Cerebellar nuclear complex (tissue), 1 donor: ENCODE results near the gene SLC22A23.

Source experiments
- DNase-seq, 2 experiments: peaks; one replicate each; lab custom pipeline; 2025; lab: John Stamatoyannopoulos, UW

The SLC22A23 gene

DNA sequence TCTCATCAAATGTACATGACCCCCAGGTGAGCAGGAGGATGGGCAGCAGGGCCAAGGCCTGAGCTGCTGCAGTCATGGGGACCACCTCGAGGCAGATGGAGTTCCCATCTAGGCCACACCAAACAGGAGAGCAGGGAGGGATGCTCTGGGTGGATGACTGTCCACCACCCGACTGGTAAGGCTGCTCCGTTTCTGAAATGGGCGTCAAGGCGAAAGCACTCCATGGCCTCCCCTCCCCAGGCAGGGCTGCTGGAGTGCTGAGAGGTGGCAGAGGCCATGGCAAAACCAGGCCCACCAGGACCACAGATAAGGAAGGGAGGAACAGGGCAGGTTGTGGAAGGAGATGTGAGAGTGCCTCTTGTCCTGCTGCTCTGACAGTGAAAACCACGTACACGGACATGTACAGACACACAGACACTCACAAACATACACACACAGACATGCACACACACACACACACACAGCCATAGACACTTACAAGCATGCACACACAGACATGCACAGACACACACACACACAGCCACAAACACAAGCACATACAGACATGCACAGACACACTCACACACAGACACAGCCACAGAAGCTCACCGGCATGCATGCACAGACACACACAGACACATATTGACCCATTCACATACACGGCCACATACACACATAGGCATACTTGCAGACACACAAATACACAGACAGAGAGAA lies 104.9 kb downstream of the SLC22A23 start:
- DNase-seq: no peak

DNA sequence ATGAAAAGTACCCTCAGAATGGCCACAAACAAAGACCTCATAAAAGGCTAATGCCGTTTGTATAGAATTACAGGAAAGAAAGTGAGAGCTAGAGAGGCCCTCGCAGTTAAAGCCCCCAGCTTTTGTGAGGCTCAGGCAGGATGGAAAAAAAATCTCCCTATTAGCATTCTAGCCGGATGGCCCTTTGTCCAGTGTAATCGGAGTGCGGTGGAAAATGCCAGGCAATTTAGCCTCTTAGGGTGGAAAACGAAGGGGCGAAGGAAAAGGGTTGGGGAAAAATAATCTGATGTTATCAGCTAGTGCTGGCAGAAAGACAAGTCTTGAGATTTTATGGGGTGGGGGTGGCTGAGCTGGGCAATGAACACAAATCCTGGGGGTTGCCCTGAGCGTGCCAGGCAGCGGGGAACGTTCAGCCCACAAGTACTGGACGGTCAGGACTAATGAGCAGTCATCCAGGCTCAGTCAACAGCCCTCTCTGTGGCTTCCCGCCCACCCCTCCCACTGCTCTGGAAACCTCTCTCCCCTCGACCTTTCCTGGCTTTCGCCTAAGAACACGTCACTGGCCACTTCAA lies 105.7 kb downstream of the SLC22A23 start:
- no peak for DNase-seq

GRCh38 chr6:3350252-3350796 lies 106.5 kb downstream of the SLC22A23 start:
- DNase-seq: no peak

GRCh38 chr6:3349388-3350251 lies 107.2 kb downstream of the SLC22A23 start:
- no peak for DNase-seq

DNA sequence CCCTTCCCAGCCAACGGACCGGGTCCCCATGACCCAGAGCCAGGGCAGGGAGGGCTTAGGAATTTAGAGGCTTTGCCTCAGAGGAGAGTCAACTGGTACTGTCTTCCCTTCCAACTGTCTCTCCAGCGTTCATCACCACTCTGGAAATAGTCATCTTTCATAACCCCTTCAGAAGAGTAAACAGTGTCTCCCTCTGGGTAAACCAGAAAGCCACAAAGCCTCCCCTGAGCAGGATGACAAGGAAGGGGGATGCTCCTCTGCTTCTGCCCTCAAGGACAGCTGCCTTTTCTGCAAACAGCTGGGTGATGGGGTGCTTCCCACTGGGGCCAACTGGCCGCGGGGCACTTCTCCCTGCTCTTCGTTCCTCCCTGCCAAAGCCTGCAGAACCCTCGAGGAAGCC lies 108.0 kb downstream of the SLC22A23 start:
- DNase-seq: no peak

DNA sequence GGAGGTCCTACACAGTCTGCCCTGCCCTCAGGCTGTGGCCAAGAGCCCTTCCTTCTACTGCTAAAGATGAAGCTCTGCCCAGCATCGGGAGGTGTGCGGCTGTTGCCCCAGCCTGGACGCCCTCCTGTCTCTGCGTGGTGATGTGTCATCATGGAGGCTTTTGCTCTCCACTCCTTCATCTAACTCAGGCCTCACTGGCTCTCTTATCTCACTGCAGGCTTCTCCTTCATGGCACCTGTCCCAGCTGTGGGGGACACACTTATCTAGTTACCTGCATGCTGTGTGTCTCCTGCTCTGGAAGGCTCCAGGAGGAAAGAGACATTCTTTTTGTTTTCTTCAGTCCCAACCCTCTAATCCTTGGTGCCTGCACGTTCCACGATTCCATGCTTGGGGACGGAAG lies 109.0 kb downstream of the SLC22A23 start:
- no peak for DNase-seq

- no peak for DNase-seq
These were observed 109.6 kb downstream of the SLC22A23 start for GRCh38 chr6:3347247-3347646.

GRCh38 chr6:3346476-3346875 lies 110.4 kb downstream of the SLC22A23 start:
- DNase-seq: no peak

GRCh38 chr6:3345836-3346235 lies 111.0 kb downstream of the SLC22A23 start:
- DNase-seq: no peak

DNA sequence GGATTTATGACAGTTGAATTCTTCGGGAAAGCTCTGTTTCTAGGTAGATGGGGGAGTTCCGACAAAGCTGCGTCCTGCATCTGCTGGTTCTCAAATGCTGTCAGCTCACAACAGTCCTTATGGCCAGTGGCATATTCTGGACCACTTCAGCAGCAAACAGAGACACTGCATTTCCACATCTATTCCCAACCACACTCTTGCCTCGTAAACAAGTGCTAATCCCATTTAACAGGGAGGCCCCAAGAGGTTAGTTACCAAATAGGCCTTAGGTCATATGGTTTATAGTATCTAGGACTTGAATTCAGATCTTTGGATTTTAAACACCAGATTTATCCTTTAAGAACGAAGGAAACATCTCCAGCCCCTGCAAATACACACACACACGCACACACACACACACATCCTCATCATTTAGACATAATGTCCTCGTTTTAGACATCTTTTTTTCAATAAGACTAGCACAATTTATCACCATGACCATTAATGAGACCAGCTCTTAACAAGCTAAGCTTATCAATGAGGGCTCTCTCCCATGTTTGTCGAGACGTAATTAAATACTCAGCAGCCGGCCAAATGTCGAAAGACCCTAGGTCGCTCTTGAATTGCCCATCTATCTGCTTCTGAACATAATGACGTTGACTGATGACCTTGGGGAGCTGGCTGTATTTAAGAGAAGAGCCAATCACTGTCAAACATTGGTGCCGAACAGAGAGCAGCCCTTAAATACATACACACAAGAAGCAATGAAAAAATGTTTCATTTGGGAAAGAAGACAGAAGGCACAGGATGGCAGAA lies 113.6 kb downstream of the SLC22A23 start:
- no peak for DNase-seq

DNA sequence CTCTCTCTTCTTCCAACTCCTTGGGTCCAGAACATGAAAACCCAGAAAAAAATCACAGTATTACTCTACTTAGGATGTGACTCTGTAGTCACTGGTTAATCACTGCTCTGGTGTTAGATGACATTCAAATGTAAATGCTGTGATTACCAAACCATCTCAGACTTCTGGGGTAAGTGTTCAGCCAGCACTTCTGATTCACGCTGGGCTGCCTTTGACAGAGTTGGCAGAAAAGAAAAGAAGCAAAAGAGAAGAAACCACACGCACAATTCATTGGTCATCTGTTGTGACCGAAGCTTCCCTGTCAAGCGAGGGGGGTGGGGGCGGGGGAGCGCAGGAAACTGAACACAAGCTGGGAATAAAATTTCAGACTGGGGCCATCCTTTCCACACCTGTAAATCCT lies 115.4 kb downstream of the SLC22A23 start:
- no peak for DNase-seq

- DNase-seq: no peak
These were observed 116.0 kb downstream of the SLC22A23 start for GRCh38 chr6:3340894-3341293.

DNA sequence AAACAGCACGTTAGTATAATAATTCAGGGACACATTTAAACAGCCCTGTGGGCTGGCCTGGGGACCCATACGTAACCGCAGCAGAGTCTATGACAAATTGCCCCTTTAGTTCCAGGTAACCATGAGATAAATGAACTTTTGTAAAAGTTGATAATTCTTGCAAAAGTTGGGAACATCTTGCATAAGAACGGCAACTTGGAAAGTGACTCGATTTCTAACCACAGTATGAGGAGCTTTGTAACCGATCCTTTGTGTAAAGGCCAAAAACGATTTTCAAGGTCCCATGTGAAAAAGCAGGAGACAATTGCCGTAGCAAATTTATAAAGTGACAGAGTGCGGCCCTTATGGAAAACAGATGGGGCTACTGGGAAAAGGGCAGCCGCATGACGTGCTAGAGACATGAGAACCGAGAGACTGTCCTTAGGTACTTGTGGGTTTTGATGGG lies 116.5 kb downstream of the SLC22A23 start:
- no peak for DNase-seq

DNA sequence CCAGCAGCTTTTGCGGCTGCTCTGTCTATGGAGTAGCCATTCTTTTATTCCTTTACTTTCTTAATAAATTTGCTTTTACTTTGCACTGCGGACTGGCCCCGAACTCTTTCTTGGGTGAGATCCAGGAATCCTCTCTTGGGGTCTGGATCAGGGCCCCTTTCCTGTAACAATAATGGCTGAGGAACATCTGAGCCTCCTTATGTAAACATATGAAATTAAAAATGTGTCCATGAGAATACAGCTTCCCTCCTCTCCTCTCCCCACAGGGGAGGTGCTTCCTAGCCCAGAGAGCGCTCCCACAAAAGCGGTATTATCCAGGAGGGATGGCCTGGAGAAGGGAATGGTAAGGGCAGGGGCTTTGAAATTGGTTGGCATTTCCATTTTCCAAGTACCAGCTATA lies 117.0 kb downstream of the SLC22A23 start:
- DNase-seq: no peak

DNA sequence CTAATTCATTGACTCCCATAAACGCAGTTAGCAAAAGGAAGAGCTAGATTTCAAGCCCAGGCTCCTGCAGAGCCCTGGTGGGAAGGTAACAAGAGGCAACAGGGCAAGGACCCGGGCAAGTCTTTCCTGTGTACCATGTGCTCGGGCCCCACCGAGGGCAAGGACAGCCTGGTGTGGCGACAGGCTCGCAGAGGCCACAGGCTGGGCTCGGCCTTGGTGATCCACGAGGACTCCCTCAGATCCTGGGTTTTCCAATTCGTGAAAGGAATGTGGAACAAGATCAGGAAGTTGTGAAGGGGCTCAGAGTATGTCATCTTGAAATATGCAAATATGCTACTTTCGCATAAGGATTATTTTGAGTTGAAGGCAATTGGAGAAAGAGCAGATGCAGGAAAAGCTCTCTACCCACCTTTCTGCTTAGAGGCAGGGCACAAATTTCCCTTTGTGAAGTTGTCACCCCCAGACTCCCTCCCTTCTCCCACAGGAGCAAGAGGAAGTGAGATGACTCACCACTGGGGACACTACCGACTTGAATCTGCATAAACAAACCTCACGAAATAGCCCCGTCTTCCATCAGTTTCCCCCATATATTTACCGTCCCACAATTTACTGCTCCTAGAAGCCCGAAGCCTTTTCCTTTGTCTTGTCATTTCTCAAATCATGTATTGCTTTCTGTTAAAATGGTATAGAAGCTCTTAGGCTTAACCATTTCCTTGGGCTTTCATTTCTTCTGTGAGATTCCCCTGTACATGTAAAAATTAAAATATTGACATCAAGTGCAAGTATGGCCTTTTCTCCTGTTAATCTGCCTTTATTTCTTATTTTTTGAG lies 119.1 kb downstream of the SLC22A23 start:
- no peak for DNase-seq

- DNase-seq: no peak
These were observed 119.9 kb downstream of the SLC22A23 start for GRCh38 chr6:3336859-3337515.

- DNase-seq: no peak
These were observed 120.6 kb downstream of the SLC22A23 start for GRCh38 chr6:3336066-3336786.

GRCh38 chr6:3335169-3335568 lies 121.7 kb downstream of the SLC22A23 start:
- no peak for DNase-seq

GRCh38 chr6:3334555-3334954 lies 122.3 kb downstream of the SLC22A23 start:
- no peak for DNase-seq

GRCh38 chr6:3333263-3333662 lies 123.6 kb downstream of the SLC22A23 start:
- no peak for DNase-seq
